OCI-LY7 (cell line): ENCODE measurements around the gene PPP6R3. TPM values are rescaled to one million over a fixed set of nuclear protein-coding genes. Genes with fewer than 3 reads are reported as not detected.

Source experiments
- BruUV-seq: library from RNA; stranded (reverse); fragments of 400-500 nt; replicated peaks from 2 replicates; lab custom pipeline; 2021; lab: Mats Ljungman, UMichigan
- CTCF ChIA-PET: fragments of 300-600 bp; sonication (Branson Sonifier 250); formaldehyde crosslinking; loops from one replicate; lab custom pipeline; 2022; ENCODE audit warnings: antibody characterized with exemption; ENCODE audit not compliant: unreplicated experiment; lab: Charles Lee
- POLR2A ChIA-PET: fragments of 300-600 bp; sonication (Branson Sonifier 250); formaldehyde crosslinking; loops from one replicate; lab custom pipeline; 2022; ENCODE audit warnings: antibody characterized with exemption; lab: Charles Lee
- DNase-seq: peaks from one replicate; pipeline ENCODE4 v3.0.0-alpha.2; 2015; ENCODE audit warnings: low spot score
- H2AFZ ChIP-seq: fragments of 200-600 bp; sonication (generic), shearing (Covaris generic); 2 replicates; pipeline ENCODE4 v1.6.1; 2014; ENCODE audit warnings: mild to moderate bottlenecking, antibody characterized with exemption, low read length, moderate library complexity
- H3K27ac ChIP-seq: fragments of 200-600 bp; sonication (generic); 2 replicates; pipeline ENCODE4 v1.5.1; 2014; ENCODE audit warnings: mixed run types, low read depth, mild to moderate bottlenecking, moderate library complexity, low read length, inconsistent platforms; ENCODE audit not compliant: poor library complexity, severe bottlenecking
- H3K36me3 ChIP-seq: fragments of 200-600 bp; sonication (generic); 2 replicates; pipeline ENCODE4 v1.6.1; 2014; ENCODE audit warnings: mild to moderate bottlenecking, antibody characterized with exemption, low read length, moderate library complexity, mixed read lengths; ENCODE audit not compliant: insufficient read depth
- H3K4me1 ChIP-seq: fragments of 200-600 bp; sonication (generic); 2 replicates; pipeline ENCODE4 v1.5.1; 2014; ENCODE audit warnings: mild to moderate bottlenecking, low read length; ENCODE audit not compliant: insufficient read depth, poor library complexity, severe bottlenecking
- H3K4me2 ChIP-seq: fragments of 200-600 bp; sonication (generic); 2 replicates; pipeline ENCODE4 v1.6.1; 2014; ENCODE audit warnings: mild to moderate bottlenecking, low read length
- H3K4me3 ChIP-seq: fragments of 200-600 bp; sonication (generic); 2 replicates; pipeline ENCODE4 v1.5.1; 2014; ENCODE audit warnings: mild to moderate bottlenecking, low read depth, low read length; ENCODE audit not compliant: poor library complexity, severe bottlenecking
- H3K79me2 ChIP-seq: fragments of 200-600 bp; sonication (generic); 2 replicates; pipeline ENCODE4 v1.6.1; 2016; ENCODE audit warnings: low read depth, mild to moderate bottlenecking, low read length, moderate library complexity, mixed read lengths; ENCODE audit not compliant: insufficient read depth
- H3K9me2 ChIP-seq: fragments of 200-600 bp; sonication (generic); 2 replicates; pipeline ENCODE4 v1.6.1; 2016; ENCODE audit warnings: mild to moderate bottlenecking, low read length, mixed read lengths; ENCODE audit not compliant: insufficient read depth
- H3K9me3 ChIP-seq: fragments of 200-600 bp; sonication (generic); 2 replicates; pipeline ENCODE4 v1.6.1; 2014; ENCODE audit warnings: mild to moderate bottlenecking, mixed run types, low read length, mixed read lengths
- H4K20me1 ChIP-seq: fragments of 200-600 bp; sonication (generic); 2 replicates; pipeline ENCODE4 v1.6.1; 2014; ENCODE audit warnings: mild to moderate bottlenecking, antibody characterized with exemption, low read length, moderate library complexity, mixed read lengths; ENCODE audit not compliant: insufficient read depth
- CTCF ChIP-seq: fragments of 200-600 bp; sonication (generic); conservative IDR thresholded peaks from 2 replicates; pipeline ENCODE4 v1.5.1; 2014; ENCODE audit warnings: mild to moderate bottlenecking, antibody characterized with exemption, low read length, moderate library complexity, mixed read lengths
- EZH2phosphoT487 ChIP-seq: fragments of 200-600 bp; sonication (generic); IDR thresholded peaks from 2 replicates; pipeline ENCODE4 v1.6.1; 2018; ENCODE audit warnings: low read depth, borderline replicate concordance, mild to moderate bottlenecking, mixed run types, antibody characterized with exemption, low read length, moderate library complexity, mixed read lengths
- intact Hi-C: fragments of 100-400 bp; cut with micrococcal nuclease; formaldehyde crosslinking; loops from one replicate; pipeline ENCODE4 v1.10.0; 2022; ENCODE audit not compliant: unreplicated experiment
- total RNA-seq, 2 experiments: library from RNA; depleted of rRNA in 1 of 2; stranded (reverse); fragments of >200 nt in 1 of 2; shearing (Covaris generic) in 1 of 2; gene quantifications; 2 replicates each; pipeline ENCODE4 v1.2.3, GENCODE V29; 2014 to 2022

Gene PPP6R3
- total RNA-seq, 2 experiments from 2014 or later: 122 to 151 TPM

DNA sequence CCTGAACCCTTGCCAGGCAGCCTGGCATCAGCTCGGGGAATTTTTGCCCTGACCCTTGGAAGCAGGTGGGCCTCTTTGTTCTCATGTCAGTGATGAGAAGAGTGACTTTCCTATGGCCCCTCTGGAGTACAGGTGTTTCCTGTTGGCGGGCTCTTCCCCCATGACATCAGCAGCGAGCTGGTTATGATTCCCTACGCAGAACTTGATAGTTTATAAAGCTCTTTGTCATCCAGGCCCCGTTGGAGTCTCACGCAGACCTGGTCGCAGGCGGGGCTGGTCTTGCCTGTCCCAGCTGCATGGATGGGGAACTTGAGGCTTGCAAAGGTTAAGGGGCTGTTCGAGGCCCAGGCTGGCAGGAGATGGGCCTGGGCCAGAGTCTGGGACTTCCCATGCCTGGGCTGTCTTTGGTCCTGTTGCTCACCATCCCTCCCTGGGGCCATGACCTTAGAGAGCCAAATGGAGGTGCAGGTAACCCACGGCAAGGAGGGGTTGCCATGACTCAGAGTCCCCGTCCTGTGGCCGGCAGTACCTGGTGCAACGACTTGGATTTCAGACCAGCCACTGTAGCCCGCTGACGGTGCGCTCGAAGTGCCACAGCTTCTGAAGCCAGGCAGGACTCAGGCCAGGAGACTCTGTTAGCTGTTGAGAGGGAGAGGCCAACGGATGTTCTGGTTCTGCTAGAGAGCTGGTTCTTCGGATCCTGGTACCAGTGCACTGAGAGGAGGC is 45.9 kb upstream of the PPP6R3 start:
- H3K27ac ChIP-seq: no peak overlapping the region
- ChIA-PET POLR2A (no interaction called here), CTCF (no interaction called here)
- TF ChIP-seq CTCF: no peak
- TF ChIP-seq EZH2phosphoT487: no peak
- H3K9me3 ChIP-seq: no peaks in the 10 kb centered on the region
- no peak overlapping the region for H3K4me2 ChIP-seq
- H3K4me1 ChIP-seq: no peaks in the 10 kb centered on the region
- BruUV-seq: no TSS peak
- no peaks in the 10 kb centered on the region for H4K20me1 ChIP-seq
- no peaks in the 10 kb centered on the region for H3K36me3 ChIP-seq
- DNase-seq: no peak
- no peaks in the 10 kb centered on the region for H3K79me2 ChIP-seq
- H3K4me3 ChIP-seq: no peak overlapping the region
- H2AFZ ChIP-seq: no peak overlapping the region
- intact Hi-C loops: loop anchor here (5.0 kb wide), 1 partner anchor 33 kb away; no protein-coding TSS in a partner anchor
- no peaks in the 10 kb centered on the region for H3K9me2 ChIP-seq

- H3K9me3 ChIP-seq: no peaks in the 10 kb centered on the region
- H3K4me1 ChIP-seq: no peaks in the 10 kb centered on the region
- H3K4me2 ChIP-seq: no peak overlapping the region
- H3K79me2 ChIP-seq: no peaks in the 10 kb centered on the region
- POLR2A ChIA-PET: no interaction called here
- H3K9me2 ChIP-seq: no peaks in the 10 kb centered on the region
- BruUV-seq: no TSS peak
- CTCF ChIA-PET: no interaction called here
- H3K36me3 ChIP-seq: no peaks in the 10 kb centered on the region
- H3K27ac ChIP-seq: no peak overlapping the region
- no peaks in the 10 kb centered on the region for H4K20me1 ChIP-seq
- intact Hi-C loops: no loop called here
- no peak for TF ChIP-seq CTCF
- no peak for TF ChIP-seq EZH2phosphoT487
- no peak for DNase-seq
- H3K4me3 ChIP-seq: no peak overlapping the region
- no peak overlapping the region for H2AFZ ChIP-seq
Measured at GRCh38 chr11:68416070-68416578, 44.4 kb upstream of the PPP6R3 start.

DNA sequence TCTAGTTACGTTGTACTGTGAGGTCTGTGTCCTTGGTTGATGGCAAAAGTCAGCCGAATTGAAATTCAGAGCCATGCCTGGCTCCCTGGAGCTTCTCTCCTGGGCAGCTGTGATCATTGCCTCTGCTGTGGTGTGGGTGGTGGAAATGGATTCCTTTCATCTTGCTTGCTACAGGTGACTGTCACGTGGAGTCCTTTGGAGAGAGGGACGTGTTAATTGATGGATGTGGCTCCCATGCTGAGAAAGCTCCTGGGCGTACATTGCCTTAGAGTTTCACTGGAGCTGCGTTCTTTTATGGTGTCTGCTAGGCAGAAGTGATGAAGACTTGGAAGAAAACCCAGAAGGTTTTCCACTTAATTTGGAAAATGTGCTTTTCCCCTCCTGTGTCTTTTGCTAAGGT is 41.9 kb upstream of the PPP6R3 start:
- ChIA-PET CTCF (no interaction called here), POLR2A (no interaction called here)
- intact Hi-C loops: no loop called here
- BruUV-seq: no TSS peak
- Histone ChIP-seq H4K20me1 (no peaks in the 10 kb centered on the region), H2AFZ (no peak overlapping the region), H3K9me3 (no peaks in the 10 kb centered on the region), H3K36me3 (no peaks in the 10 kb centered on the region), H3K9me2 (no peaks in the 10 kb centered on the region), H3K4me1 (no peaks in the 10 kb centered on the region), H3K4me2 (no peak overlapping the region), H3K4me3 (no peak overlapping the region), H3K27ac (no peak overlapping the region), H3K79me2 (no peaks in the 10 kb centered on the region)
- DNase-seq: no peak
- TF ChIP-seq CTCF (no peak), EZH2phosphoT487 (no peak)
